Measurements from ENCODE around the gene EIF2S2.

DNA sequence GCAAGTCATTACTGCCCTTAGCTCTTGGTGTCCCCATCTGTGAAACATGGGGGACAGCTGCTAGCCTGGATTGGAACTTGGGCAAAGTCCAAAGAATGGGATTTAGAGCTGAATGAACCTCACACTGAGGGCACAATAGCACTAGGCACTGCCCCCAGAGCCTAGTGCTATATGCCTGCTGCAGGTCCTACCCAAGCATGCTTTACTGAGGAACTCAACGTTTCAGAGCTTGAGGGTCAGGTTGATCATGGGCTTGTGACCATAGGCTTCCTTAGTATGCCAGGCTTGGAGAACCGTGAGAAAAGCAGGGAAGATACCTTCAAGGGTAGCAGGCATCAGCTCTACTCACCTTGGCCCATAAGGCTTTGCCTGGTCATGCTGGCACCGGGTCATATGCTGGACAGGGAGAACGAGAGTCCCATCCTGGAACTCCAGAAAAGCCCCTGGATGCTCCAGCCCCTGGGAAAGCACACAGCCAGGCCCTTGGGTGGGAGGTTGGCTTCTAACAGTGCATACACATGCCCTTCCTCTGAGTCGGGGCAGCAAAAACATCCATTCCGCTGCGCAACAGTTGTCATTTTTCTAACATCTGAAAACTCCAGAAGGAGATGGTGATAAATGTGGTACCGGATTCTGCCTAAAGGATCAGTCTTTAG lies 29.7 kb downstream of the EIF2S2 start:
- TF ChIP-seq, protein P1, sequence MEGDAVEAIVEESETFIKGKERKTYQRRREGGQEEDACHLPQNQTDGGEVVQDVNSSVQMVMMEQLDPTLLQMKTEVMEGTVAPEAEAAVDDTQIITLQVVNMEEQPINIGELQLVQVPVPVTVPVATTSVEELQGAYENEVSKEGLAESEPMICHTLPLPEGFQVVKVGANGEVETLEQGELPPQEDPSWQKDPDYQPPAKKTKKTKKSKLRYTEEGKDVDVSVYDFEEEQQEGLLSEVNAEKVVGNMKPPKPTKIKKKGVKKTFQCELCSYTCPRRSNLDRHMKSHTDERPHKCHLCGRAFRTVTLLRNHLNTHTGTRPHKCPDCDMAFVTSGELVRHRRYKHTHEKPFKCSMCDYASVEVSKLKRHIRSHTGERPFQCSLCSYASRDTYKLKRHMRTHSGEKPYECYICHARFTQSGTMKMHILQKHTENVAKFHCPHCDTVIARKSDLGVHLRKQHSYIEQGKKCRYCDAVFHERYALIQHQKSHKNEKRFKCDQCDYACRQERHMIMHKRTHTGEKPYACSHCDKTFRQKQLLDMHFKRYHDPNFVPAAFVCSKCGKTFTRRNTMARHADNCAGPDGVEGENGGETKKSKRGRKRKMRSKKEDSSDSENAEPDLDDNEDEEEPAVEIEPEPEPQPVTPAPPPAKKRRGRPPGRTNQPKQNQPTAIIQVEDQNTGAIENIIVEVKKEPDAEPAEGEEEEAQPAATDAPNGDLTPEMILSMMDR (IDR thresholded peaks at IDR 0.05; ENCODE audit: insufficient read depth, low read length, poor library complexity, severe bottlenecking) = no peak
- no peak for TF ChIP-seq EZH2phosphoT487 (conservative IDR thresholded peaks at IDR 0.05; ENCODE audit: low read length)

Data from SU-DHL-6 (cell line).